GM15510 (cell line): ENCODE results near the gene FAM24B.

ENCODE experiments used
- POLR2A ChIP-seq: IDR thresholded peaks from 3 replicates; pipeline ENCODE4 v1.6.1; 2011; ENCODE audit warnings: borderline replicate concordance; ENCODE audit not compliant: insufficient read length; ENCODE audit errors: extremely low read depth

FAM24B gene

GRCh38 chr10:122863216-122864193 is 15.9 kb downstream of the FAM24B start:
- no peak for TF ChIP-seq POLR2A

- TF ChIP-seq POLR2A = no peak
Measured at GRCh38 chr10:122861711-122862161, 17.6 kb downstream of the FAM24B start.

- TF ChIP-seq POLR2A = no peak
Measured at GRCh38 chr10:122859527-122859926, 19.9 kb downstream of the FAM24B start.

GRCh38 chr10:122856902-122857301 is 22.5 kb downstream of the FAM24B start:
- no peak for TF ChIP-seq POLR2A

GRCh38 chr10:122855745-122856144 is 23.6 kb downstream of the FAM24B start:
- no peak for TF ChIP-seq POLR2A

- no peak for TF ChIP-seq POLR2A
Measured at GRCh38 chr10:122854648-122855047, 24.7 kb downstream of the FAM24B start.

- TF ChIP-seq POLR2A = no peak
Measured at GRCh38 chr10:122853665-122854313, 25.6 kb downstream of the FAM24B start.

GRCh38 chr10:122852261-122852660 is 27.1 kb downstream of the FAM24B start:
- TF ChIP-seq POLR2A = no peak

GRCh38 chr10:122850705-122851640 is 28.4 kb downstream of the FAM24B start:
- TF ChIP-seq POLR2A = no peak

GRCh38 chr10:122849900-122850605 is 29.3 kb downstream of the FAM24B start:
- no peak for TF ChIP-seq POLR2A

- TF ChIP-seq POLR2A = no peak
Measured at GRCh38 chr10:122849090-122849489, 30.3 kb downstream of the FAM24B start.

GRCh38 chr10:122847782-122848604 is 31.4 kb downstream of the FAM24B start:
- TF ChIP-seq POLR2A = no peak

- no peak for TF ChIP-seq POLR2A
Measured at GRCh38 chr10:122845783-122846332, 33.5 kb downstream of the FAM24B start, which contains the start of gene CUZD1. Gene CUZD1 (minus strand): TSS chr10:122845857. CDS start chr10:122845843, 14 bp downstream.

- TF ChIP-seq POLR2A = no peak
Measured at GRCh38 chr10:122844146-122844545, 35.2 kb downstream of the FAM24B start.

GRCh38 chr10:122841569-122841968 is 37.8 kb downstream of the FAM24B start:
- no peak for TF ChIP-seq POLR2A
